H1 (cell line): ENCODE data around the gene HEXIM2. TPM values are rescaled to one million over a fixed set of nuclear protein-coding genes. Genes with fewer than 3 reads are reported as not detected.

Experiments
- CHD7 ChIP-seq: fragments of 300-600 bp; sonication (generic); IDR thresholded peaks from 2 replicates; pipeline ENCODE4 v1.7.1; 2012; ENCODE audit warnings: low read length, moderate library complexity, mild to moderate bottlenecking, inconsistent platforms; ENCODE audit not compliant: insufficient replicate concordance
- CTCF ChIP-seq, 3 experiments: IDR thresholded peaks; 1 replicate in 2 of 3; 2 replicates in 1 of 3; pipeline versions ENCODE4 v1.5.1 to v1.6.1; 2011; ENCODE audit warnings: low read length in 3 of 3, mild to moderate bottlenecking in 3 of 3, inconsistent platforms in 2 of 3, low read depth in 1 of 3, moderate library complexity in 1 of 3; ENCODE audit not compliant: insufficient read depth in 1 of 3; ENCODE audit errors: control extremely low read depth in 1 of 3
- E2F6 ChIP-seq: IDR thresholded peaks from 2 replicates; pipeline ENCODE4 v1.6.1; 2012; ENCODE audit warnings: inconsistent platforms
- FOSL1 ChIP-seq: IDR thresholded peaks from 2 replicates; pipeline ENCODE4 v1.6.1; 2011; ENCODE audit warnings: mild to moderate bottlenecking, low read depth, low read length, moderate library complexity; ENCODE audit not compliant: insufficient read depth
- JUND ChIP-seq: IDR thresholded peaks from 2 replicates; pipeline ENCODE4 v1.6.1; 2011; ENCODE audit warnings: mild to moderate bottlenecking, improper control_type of control experiment, low read length
- PHF8 ChIP-seq: fragments of 200-600 bp; sonication (generic); conservative IDR thresholded peaks from 2 replicates; pipeline ENCODE4 v1.7.1; 2012; ENCODE audit warnings: low read depth, mild to moderate bottlenecking, inconsistent platforms, low read length, moderate library complexity
- POU5F1 ChIP-seq: IDR thresholded peaks from 2 replicates; pipeline ENCODE4 v1.6.1; 2011; ENCODE audit warnings: low read depth, mild to moderate bottlenecking, low read length, moderate library complexity
- RFX5 ChIP-seq: IDR thresholded peaks from 2 replicates; pipeline ENCODE4 v1.6.1; 2011; ENCODE audit warnings: low read depth, low read length, improper control_type of control experiment, borderline replicate concordance
- SIX5 ChIP-seq: IDR thresholded peaks from 2 replicates; pipeline ENCODE4 v1.6.1; 2011; ENCODE audit warnings: mild to moderate bottlenecking, low read depth, low read length
- polyA plus RNA-seq, 7 experiments: library from polyadenylated mRNA; depleted of rRNA in 3 of 7; stranded (reverse) in 5 of 7; unstranded in 2 of 7; fragments of >200 nt in 5 of 7; fragments of 200-250 nt in 2 of 7; gene quantifications; 1 replicate in 5 of 7; 2 replicates in 1 of 7; 4 replicates in 1 of 7; pipeline versions ENCODE4 v1.2.1 to v1.2.3, GENCODE V29; 2011 to 2013; ENCODE audit warnings: missing spikeins in 2 of 7, mixed read lengths in 2 of 7
- total RNA-seq: library from RNA; stranded (reverse); fragmentation: NEBNext Ultra II Directional; extraction: Animal tissue kit (Norgen Biotek cat#: 25700); gene quantifications from 2 replicates; pipeline ENCODE4 v1.2.1, GENCODE V29; 2021

HEXIM2 gene
- total and polyA plus RNA-seq, 2 of the 8 experiments (the other 6 are each of a cell fraction or from before 2014, with no cell fraction given), result 7.5 to 13.2 TPM

- TF ChIP-seq CHD7 (no peak), PHF8 (no peak), SIX5 (no peak), RFX5 (no peak), POU5F1 (no peak), CTCF (IDR thresholded peaks at IDR 0.05; ENCODE audit: control extremely low read depth in 1 of 3, insufficient read depth in 1 of 3, low read depth in 1 of 3, low read length in 3 of 3) (no peak), FOSL1 (no peak), E2F6 (no peak), JUND (no peak)
These were observed 48.3 kb upstream of the HEXIM2 start (continued) for GRCh38 chr17:45113424-45113754.
